ENCODE measurements around the gene OXSR1. TPM values are rescaled to one million over a fixed set of nuclear protein-coding genes. Genes with fewer than 3 reads are reported as not detected.
A peak's percentile ranks its signal among the peaks of the same experiment; 100 is the strongest.

OXSR1 gene
- total and polyA plus RNA-seq, 8 donors: 7.0 to 49.9 (median 19.8) TPM

- Histone ChIP-seq H3K27ac (peak overlapping the region in 3 of 5 donors; percentile 97), H3K4me3 (no peak overlapping the region), H3K36me3 (no peaks in the 10 kb centered on the region), H3K4me1 (peaks cover 18 to 30% (median 22%) of the 10 kb centered on the region in 4 donors), H3K27me3 (no peaks in the 10 kb centered on the region), H3K9me3 (no peaks in the 10 kb centered on the region)
- intact Hi-C loops (cut with DNase I; ENCODE audit: low total_unique reads): no loop called here
- DNase-seq: peak in 1 of 2 donors; percentile 47
- TF ChIP-seq POLR2A (IDR thresholded peaks at IDR 0.05): no peak
- TF ChIP-seq EP300 (IDR thresholded peaks at IDR 0.05): no peak
- TF ChIP-seq POLR2AphosphoS5 (IDR thresholded peaks at IDR 0.05): no peak
- peak in 2 of 7 experiments; percentile 15 to 17 for TF ChIP-seq CTCF (IDR thresholded peaks at IDR 0.05)
- 88 to 90% (median 89%) methylated on average over 12 of the region's 12 CpGs for WGBS, 5 donors
Measured at GRCh38 chr3:38163117-38163840, 2.1 kb upstream of the OXSR1 start.

GRCh38 chr3:38163841-38164642 is 1.3 kb upstream of the OXSR1 start:
- intact Hi-C loops (cut with DNase I; ENCODE audit: low total_unique reads): no loop called here
- 58 to 67% (median 63%) methylated on average over 24 of the region's 24 CpGs for WGBS, 5 donors
- H3K9me3 ChIP-seq: no peaks in the 10 kb centered on the region
- no peaks in the 10 kb centered on the region for H3K27me3 ChIP-seq
- peak overlapping the region; percentile 96 to 99 (median 97) for H3K27ac ChIP-seq
- DNase-seq: no peak
- TF ChIP-seq EP300 (IDR thresholded peaks at IDR 0.05) (no peak), POLR2AphosphoS5 (IDR thresholded peaks at IDR 0.05) (no peak), CTCF (IDR thresholded peaks at IDR 0.05) (no peak), POLR2A (IDR thresholded peaks at IDR 0.05) (no peak)
- no peaks in the 10 kb centered on the region for H3K36me3 ChIP-seq
- H3K4me1 ChIP-seq: peaks cover 20 to 38% (median 26%) of the 10 kb centered on the region in 4 donors
- H3K4me3 ChIP-seq: peak overlapping the region; percentile 66 to 98 (median 84)

GRCh38 chr3:38164643-38164951 is 740 bp upstream of the OXSR1 start:
- 1% methylated on average over 15 to 17 of the region's 17 CpGs for WGBS, 5 donors
- Histone ChIP-seq H3K9me3 (no peaks in the 10 kb centered on the region), H3K27ac (peak overlapping the region; percentile 96 to 99 (median 97)), H3K4me1 (peaks cover 20 to 42% (median 29%) of the 10 kb centered on the region in 4 donors), H3K36me3 (no peaks in the 10 kb centered on the region), H3K4me3 (peak overlapping the region; percentile 66 to 98 (median 84)), H3K27me3 (no peaks in the 10 kb centered on the region)
- no peak for DNase-seq
- TF ChIP-seq POLR2A (IDR thresholded peaks at IDR 0.05) (peak in 1 of 4 donors; percentile 73), CTCF (IDR thresholded peaks at IDR 0.05) (no peak)
- intact Hi-C loops (cut with DNase I; ENCODE audit: low total_unique reads): no loop called here

- TF ChIP-seq POLR2AphosphoS5 (IDR thresholded peaks at IDR 0.05): no peak
- no peak for TF ChIP-seq POLR2A (IDR thresholded peaks at IDR 0.05)
- no peak for TF ChIP-seq CTCF (IDR thresholded peaks at IDR 0.05)
- no peak for TF ChIP-seq EP300 (IDR thresholded peaks at IDR 0.05)
- H3K4me3 ChIP-seq: peak overlapping the region; percentile 66 to 98 (median 84)
- no peaks in the 10 kb centered on the region for H3K36me3 ChIP-seq
- peaks cover 20 to 47% (median 29%) of the 10 kb centered on the region in 4 donors for H3K4me1 ChIP-seq
- no peaks in the 10 kb centered on the region for H3K9me3 ChIP-seq
- H3K27me3 ChIP-seq: no peaks in the 10 kb centered on the region
- 0 to 1% (median 1%) methylated on average over 28 to 62 of the region's 62 CpGs for WGBS, 5 donors
- intact Hi-C loops (cut with DNase I; ENCODE audit: low total_unique reads): no loop called here
- DNase-seq: no peak
- H3K27ac ChIP-seq: peak overlapping the region; percentile 96 to 99 (median 97)
Measured at GRCh38 chr3:38165722-38166387, 518 bp downstream of the OXSR1 start.

Measured in stomach (tissue), 9 donors.